Activated T-cell treated with anti-CD3 and anti-CD28 coated beads, Interleukin-2, amount 50 U/mL, for 48 hours (primary cell): ENCODE data around the gene RASSF8.

Source experiments
- DNase-seq, 2 experiments: peaks; one replicate each; pipeline ENCODE4 v3.0.0-alpha.2; 2020

Gene RASSF8

GRCh38 chr12:26113853-26114719 is 155.6 kb downstream of the RASSF8 start:
- DNase-seq, result peak; percentile 83

DNA sequence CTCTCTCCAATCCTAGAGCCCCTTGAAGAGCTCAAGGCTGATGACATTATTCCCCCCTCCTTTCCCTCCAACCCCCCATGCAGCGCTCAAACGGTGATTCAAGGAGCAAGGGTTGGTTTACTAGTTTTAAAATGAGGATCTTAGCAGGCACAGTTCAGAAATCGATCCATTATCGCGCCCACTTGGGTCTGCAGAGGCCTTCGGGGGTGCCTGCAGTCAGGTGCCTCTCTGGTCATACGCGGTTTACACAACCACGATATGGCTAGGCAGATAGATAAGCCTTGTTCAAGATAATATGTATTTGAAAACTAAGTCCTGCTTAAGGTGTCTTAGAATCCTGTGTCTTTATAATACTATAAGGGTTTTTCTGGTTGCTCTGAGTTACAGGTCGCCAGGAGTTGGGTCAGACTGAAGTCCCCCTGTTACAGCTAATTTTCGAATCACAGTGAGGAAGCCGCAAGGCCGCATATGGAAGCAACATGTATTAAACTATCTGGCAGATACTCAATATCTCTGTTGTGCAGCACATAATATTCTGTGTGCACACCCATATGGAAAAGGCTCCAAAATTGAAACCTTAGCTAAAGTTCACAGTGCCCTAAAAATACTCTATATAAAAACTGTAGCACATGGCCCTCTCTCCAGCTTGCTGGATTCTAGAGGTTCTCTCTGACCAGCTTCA is 156.4 kb downstream of the RASSF8 start:
- DNase-seq, result no peak

- DNase-seq, result no peak
These were observed 158.6 kb downstream of the RASSF8 start for GRCh38 chr12:26116829-26117715.

DNA sequence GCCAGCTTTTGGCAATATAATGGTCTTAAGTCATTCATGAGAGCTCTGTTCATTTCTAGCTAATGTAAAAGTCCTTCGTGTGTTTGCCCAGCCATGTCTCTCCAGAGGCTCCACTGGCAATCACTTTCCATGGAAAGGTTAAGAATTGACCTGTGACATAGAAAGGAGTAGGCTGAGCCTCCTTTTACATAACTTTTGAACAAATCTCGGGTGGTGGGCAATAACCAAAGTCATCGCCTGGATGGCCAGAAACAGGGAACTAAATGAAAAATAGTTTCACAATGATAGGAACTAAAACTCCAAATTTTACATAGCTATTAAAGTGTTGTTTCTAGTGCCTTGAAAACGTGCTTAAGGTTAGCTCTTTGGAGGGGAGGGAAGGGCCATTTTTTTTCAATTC is 159.8 kb downstream of the RASSF8 start:
- no peak for DNase-seq

DNA sequence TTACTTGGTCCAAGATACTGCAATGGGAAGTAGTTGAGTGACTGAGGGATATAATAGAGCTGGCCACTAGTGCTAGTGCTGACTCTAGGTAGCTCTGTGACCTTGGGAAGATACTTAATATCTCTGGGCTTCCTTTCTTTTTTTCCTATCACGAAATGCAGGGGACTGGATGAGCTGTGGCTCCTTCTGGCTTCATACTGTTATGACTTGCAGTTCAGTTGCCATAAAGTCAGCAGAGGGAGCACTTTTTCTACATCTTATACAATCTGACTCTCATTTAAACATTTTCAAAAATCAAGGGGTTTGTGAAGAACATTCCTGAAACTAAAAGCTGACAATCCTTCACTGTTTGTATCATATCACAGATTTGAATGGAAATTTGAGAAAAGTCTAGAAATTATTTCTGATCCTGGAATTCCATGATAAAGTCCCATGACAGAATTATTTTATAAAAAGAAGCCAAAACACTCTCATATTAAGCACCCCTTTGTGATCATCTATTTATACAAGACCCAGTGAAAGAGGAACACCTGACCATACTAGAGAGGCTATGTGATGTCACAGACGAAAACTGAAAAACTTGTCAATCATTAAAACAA is 161.0 kb downstream of the RASSF8 start:
- DNase-seq, result no peak

DNA sequence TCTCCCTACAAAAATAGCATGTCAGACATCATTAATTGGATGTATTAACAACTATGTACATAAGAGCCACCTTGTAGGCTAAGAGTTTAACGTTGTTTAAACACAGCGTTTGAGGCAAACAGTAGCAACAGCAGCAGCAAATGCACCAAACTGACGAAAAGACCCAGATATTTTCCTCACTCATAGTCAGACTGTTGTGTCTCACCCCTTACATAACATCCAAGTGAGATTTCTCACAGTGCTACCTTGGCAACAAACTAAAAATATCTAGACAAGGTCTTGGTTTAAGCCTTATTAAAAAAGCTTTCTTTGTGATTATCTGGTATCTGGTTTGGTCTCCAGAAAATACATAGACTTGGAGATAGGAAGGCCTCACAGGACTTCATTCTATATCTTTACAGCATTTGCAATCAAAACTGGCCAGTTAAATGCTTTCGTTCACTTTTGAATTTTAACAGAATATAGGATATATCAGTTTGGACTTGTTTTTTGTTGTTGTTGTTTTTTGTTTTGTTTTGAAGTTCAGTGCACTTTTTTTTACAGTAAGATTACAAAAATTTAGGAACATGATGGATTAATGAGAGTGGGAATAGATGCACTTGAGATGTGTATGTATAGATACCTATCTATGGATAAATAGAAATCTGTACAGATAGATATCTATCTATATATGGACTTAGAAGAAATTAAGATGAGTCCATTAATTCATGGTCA is 162.2 kb downstream of the RASSF8 start:
- no peak for DNase-seq

DNA sequence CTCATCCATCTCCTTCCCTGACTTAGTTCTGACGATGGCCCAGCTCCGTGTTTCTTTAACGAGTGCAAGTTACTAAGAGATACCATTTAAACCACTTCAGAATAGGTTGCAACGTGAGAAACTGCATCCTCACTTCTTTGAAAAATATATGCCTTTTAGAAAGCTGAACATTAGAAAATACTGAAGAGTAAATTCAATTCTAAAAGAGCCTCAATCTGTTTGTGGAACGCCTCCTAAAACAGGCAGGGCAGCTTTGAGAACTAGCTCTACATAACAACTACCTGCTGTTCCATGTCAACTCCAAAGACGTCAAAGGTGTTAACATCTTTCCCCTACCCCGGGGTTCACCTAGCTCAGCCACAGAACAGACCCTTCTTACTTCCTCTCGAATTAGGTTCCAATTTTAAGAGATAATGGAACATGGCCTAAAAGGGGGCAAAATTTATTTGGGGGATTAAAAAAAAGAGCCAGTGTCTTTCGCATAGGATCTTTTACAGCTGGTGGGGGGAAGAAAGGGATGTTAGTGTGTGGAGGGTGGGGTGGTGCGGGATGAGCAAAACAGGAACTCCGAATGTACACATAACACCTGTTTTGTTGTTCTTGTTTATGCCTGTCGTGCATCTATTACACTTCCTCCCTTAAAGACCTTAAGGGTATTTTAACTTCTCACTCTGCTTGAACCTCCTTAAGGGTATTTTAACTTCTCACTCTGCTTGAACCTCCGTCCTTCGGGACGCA is 163.0 kb downstream of the RASSF8 start:
- DNase-seq, result no peak

- DNase-seq, result peak; percentile 40 to 52
These were observed 163.7 kb downstream of the RASSF8 start for GRCh38 chr12:26122061-26122680.

GRCh38 chr12:26122681-26123481 is 164.4 kb downstream of the RASSF8 start:
- peak; percentile 47 to 56 for DNase-seq

GRCh38 chr12:26123482-26123980 is 165.0 kb downstream of the RASSF8 start:
- DNase-seq, result no peak

DNA sequence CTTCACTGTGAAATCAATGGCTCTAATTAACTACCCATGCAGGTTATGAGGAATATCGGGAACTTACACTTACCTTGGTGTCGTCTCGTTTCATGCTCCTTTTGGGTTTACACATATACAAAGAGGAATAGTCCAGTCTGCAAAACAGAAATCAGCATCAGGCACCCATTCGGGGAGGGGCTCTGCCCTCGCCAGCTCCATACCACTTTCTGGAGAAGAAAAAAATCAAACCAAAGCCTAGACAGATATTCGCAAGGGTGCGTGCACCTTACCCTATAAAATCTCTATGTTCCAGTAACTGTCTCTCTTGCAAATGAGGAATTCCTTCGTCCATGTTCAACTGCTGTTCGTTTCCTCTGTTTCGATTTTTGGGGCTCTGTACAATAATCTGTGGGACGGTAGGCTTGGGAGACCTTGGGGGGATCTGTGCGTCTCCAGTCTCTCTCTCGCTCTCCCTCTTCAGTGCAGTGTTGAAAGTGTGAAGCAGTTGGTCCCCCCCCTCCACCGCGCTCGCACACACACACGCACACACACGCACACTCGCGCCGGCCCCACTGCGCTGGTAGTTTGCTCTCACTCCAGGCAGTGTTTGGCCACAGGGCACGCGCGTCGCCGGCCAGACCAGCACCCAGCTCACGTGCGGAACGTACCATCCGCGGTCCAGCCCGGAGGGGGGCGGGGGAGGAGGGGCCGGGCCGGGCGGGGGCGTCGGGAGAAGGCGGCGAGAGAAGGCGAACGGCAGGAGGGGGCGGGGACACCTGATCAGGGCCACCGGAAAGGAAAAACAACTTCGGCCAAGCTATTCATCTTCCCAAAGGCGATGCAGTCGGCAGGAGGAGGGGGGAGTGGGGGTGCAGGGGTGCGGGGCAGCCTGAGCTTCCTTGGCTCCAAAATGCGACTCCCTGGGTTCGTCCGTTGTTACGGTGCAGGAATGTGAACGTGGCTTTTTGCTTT is 166.2 kb downstream of the RASSF8 start, which contains the start of gene BHLHE41:
Gene BHLHE41 (minus strand): TSS at position 592 of the 954 bp plus-strand sequence. CDS start 258 bp downstream, at position 334.
- peak in 1 of 2 experiments; percentile 25 for DNase-seq

DNA sequence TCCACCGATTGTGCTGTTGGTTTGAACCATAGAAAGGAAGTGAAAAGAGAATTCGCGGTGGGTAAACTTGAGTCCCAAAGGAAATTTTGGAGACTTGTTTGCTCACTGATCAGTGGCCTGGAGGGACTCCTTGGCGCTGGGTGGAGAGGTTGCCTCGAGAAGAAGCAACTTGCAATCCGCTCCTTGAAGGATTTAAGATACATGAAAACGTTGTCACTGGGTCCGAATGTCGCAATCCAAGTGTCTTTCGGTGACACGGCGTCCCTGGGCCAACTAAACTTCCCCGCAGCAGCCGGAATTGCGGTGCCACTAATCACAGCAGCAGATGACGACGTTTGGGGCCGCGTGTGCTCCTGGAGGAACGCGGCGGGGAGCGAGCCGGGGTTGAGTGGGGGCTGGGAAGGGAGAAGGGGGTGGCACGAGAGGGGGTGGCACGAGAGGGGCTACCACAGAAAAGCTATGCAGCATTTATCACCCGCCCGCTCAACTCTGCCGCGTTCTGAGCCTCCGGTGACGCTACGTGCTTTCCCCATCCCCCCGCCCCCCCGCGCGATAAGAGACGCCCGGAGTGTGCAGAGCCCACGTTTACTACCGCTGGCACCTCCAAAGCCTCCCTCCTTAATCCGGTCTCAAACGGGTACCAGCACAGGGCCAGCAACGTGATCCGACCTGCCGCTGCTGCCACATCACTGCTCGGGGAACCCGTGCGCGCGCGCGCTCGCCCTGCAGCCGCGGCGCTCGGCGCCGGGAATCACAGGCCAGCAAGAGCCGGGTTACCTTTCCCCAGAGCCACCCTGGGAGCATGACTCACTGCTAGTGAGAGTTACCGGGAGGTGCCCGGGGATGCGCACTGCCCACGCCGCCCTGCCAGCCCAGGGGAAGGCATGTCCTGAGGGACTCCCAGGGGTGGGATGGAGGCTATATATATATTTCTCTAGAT is 167.2 kb downstream of the RASSF8 start:
- peak; percentile 63 to 71 for DNase-seq

- peak; percentile 57 to 67 for DNase-seq
These were observed 168.1 kb downstream of the RASSF8 start for GRCh38 chr12:26126340-26127284.

GRCh38 chr12:26127404-26127803 is 168.9 kb downstream of the RASSF8 start:
- DNase-seq, result no peak

- DNase-seq, result no peak
These were observed 169.7 kb downstream of the RASSF8 start for GRCh38 chr12:26128168-26128567.
